ENCODE results near the gene PPM1A.

PPM1A gene

DNA sequence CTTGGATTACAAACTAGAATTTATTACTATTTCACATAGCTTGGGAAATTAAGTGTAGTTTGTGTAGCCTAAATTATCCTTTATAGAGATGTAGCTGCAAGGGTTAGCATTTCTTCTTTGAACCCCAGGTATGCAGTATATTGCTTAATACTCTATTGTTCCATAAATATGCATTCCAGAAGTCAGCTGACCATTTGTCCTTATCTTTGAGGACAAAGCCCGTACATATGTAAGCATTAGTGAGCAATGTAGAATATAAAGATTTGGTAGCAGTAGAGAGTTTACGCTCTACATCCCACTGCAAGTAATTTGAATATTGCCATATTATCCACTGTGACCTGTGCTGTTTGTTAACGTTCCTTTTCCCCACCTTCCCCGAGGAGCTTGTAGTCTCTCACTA, 26.9 kb downstream of the PPM1A start:
- no peak overlapping the region for H3K27ac Mint-ChIP-seq
- peaks cover 12% of the 10 kb centered on the region for H3K36me3 Mint-ChIP-seq
- no peaks in the 10 kb centered on the region for H3K27me3 Mint-ChIP-seq
- peaks cover 76% of the 10 kb centered on the region for H3K4me1 Mint-ChIP-seq
- no peak overlapping the region for H3K4me3 Mint-ChIP-seq
- peaks cover 3% of the 10 kb centered on the region for H3K9me3 Mint-ChIP-seq

- Mint-ChIP-seq H3K27ac (no peak overlapping the region), H3K4me3 (no peak overlapping the region), H3K9me3 (peaks cover 3% of the 10 kb centered on the region), H3K27me3 (no peaks in the 10 kb centered on the region), H3K36me3 (peaks cover 8% of the 10 kb centered on the region), H3K4me1 (peaks cover 73% of the 10 kb centered on the region)
These were observed 27.3 kb downstream of the PPM1A start for GRCh38 chr14:60276347-60276746.

- H3K27me3 Mint-ChIP-seq = no peaks in the 10 kb centered on the region
- peaks cover 6% of the 10 kb centered on the region for H3K36me3 Mint-ChIP-seq
- no peak overlapping the region for H3K27ac Mint-ChIP-seq
- peaks cover 3% of the 10 kb centered on the region for H3K9me3 Mint-ChIP-seq
- H3K4me1 Mint-ChIP-seq = peaks cover 62% of the 10 kb centered on the region
- H3K4me3 Mint-ChIP-seq = no peak overlapping the region
These were observed 28.7 kb downstream of the PPM1A start for GRCh38 chr14:60277605-60278190.

DNA sequence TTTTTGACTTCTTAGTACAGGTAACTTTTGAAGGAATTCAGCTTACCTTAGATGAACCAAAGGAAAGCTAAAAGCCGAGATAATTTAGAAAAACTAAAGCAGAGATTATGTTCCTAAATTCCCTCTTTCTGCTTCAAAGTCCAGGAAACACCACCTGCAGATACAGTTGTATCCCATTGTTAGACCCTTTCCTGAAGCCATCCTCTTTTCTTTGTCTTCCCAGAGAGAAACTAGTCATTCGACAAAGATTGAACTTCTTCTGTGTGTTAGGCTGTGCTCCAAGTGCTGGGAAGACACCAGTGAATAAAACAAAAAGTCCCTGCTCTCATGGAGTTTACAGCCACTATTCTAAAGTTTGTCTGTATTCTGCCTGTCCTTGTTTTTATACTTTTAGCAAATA, 29.3 kb downstream of the PPM1A start:
- H3K36me3 Mint-ChIP-seq = peaks cover 6% of the 10 kb centered on the region
- H3K4me1 Mint-ChIP-seq = peaks cover 61% of the 10 kb centered on the region
- H3K9me3 Mint-ChIP-seq = peaks cover 3% of the 10 kb centered on the region
- H3K27me3 Mint-ChIP-seq = no peaks in the 10 kb centered on the region
- no peak overlapping the region for H3K27ac Mint-ChIP-seq
- no peak overlapping the region for H3K4me3 Mint-ChIP-seq

GRCh38 chr14:60287452-60287851, 38.4 kb downstream of the PPM1A start:
- H3K4me3 Mint-ChIP-seq = no peak overlapping the region
- H3K9me3 Mint-ChIP-seq = no peaks in the 10 kb centered on the region
- H3K27ac Mint-ChIP-seq = no peak overlapping the region
- peaks cover 7% of the 10 kb centered on the region for H3K4me1 Mint-ChIP-seq
- H3K36me3 Mint-ChIP-seq = peaks cover 14% of the 10 kb centered on the region
- H3K27me3 Mint-ChIP-seq = no peaks in the 10 kb centered on the region

GRCh38 chr14:60288279-60288678, 39.3 kb downstream of the PPM1A start:
- Mint-ChIP-seq H3K4me1 (peaks cover 2% of the 10 kb centered on the region), H3K9me3 (no peaks in the 10 kb centered on the region), H3K27me3 (no peaks in the 10 kb centered on the region), H3K4me3 (no peak overlapping the region), H3K27ac (no peak overlapping the region), H3K36me3 (peaks cover 11% of the 10 kb centered on the region)

- Mint-ChIP-seq H3K27me3 (no peaks in the 10 kb centered on the region), H3K36me3 (peaks cover 6% of the 10 kb centered on the region), H3K4me1 (no peaks in the 10 kb centered on the region), H3K4me3 (no peak overlapping the region), H3K9me3 (no peaks in the 10 kb centered on the region), H3K27ac (no peak overlapping the region)
These were observed 45.5 kb downstream of the PPM1A start for GRCh38 chr14:60294411-60295069.

DNA sequence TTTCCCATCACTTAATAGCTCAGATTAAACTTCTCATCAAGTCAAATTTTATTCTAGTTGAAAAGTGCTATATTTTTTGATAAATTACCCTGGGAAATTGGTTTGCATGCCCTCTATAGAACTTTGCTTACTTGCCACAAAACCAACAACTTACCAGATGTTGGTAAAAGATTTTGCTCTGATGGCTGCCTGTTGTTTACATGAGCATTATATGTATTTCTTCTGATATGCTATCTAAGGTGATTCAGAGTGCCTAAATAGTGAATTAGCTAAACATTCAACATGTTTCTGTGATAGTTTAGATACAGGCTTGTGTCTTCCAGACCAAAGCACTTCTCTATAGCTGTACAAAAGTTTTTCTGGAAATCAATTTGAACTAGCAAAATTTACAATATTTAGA, 51.0 kb downstream of the PPM1A start:
- Mint-ChIP-seq H3K4me3 (no peak overlapping the region), H3K4me1 (peaks cover 3% of the 10 kb centered on the region), H3K9me3 (no peaks in the 10 kb centered on the region), H3K36me3 (peaks cover 3% of the 10 kb centered on the region), H3K27me3 (no peaks in the 10 kb centered on the region), H3K27ac (no peak overlapping the region)

DNA sequence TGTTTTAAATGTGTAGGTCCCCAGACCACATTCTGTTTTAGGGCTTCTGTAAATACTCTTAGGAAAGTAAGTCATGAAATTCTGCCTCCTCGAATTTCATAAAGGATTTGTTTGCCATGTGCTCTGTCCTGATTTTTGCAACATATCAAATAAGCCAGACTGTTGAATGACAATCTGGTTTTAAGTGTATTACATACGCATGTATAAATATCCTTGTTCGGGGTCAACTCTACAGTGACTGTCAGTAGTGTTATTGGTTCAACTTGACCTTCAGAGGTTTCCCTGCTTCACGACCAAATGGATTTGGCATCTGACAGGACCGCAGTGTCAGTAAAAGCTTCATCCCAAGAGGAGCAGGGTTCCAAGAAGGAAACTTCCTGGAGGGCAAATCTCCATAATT, 52.7 kb downstream of the PPM1A start:
- Mint-ChIP-seq H3K4me1 (peaks cover 3% of the 10 kb centered on the region), H3K9me3 (no peaks in the 10 kb centered on the region), H3K4me3 (no peak overlapping the region), H3K27me3 (no peaks in the 10 kb centered on the region), H3K36me3 (peaks cover 3% of the 10 kb centered on the region), H3K27ac (no peak overlapping the region)

GRCh38 chr14:60302663-60303062, 53.6 kb downstream of the PPM1A start:
- Mint-ChIP-seq H3K27me3 (no peaks in the 10 kb centered on the region), H3K27ac (no peak overlapping the region), H3K4me3 (no peak overlapping the region), H3K9me3 (no peaks in the 10 kb centered on the region), H3K4me1 (peaks cover 3% of the 10 kb centered on the region), H3K36me3 (no peaks in the 10 kb centered on the region)

- H3K9me3 Mint-ChIP-seq = no peaks in the 10 kb centered on the region
- no peak overlapping the region for H3K4me3 Mint-ChIP-seq
- no peaks in the 10 kb centered on the region for H3K36me3 Mint-ChIP-seq
- no peak overlapping the region for H3K27ac Mint-ChIP-seq
- peaks cover 3% of the 10 kb centered on the region for H3K4me1 Mint-ChIP-seq
- H3K27me3 Mint-ChIP-seq = no peaks in the 10 kb centered on the region
These were observed 54.7 kb downstream of the PPM1A start for GRCh38 chr14:60303745-60304144.

DNA sequence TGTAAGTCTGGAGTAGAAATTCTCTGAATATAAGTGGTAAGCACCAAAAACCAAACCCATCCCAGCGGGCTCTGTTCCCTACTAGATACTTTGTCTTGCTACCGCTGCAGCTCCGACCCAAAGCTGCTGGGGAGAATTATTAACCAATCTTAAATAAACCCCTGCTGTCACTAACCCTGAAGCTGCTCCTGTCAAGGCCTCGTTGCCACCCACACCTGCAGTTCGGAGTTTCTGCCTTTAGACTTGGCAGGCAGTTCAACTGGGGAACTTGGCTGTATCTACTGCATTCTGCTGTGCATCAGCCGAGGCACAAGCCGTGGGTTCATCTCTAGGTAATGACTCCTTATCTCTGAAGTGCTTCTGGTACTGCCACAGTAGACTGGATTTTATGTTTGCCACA, 55.5 kb downstream of the PPM1A start:
- no peaks in the 10 kb centered on the region for H3K9me3 Mint-ChIP-seq
- peaks cover 3% of the 10 kb centered on the region for H3K4me1 Mint-ChIP-seq
- no peaks in the 10 kb centered on the region for H3K27me3 Mint-ChIP-seq
- no peak overlapping the region for H3K27ac Mint-ChIP-seq
- H3K4me3 Mint-ChIP-seq = no peak overlapping the region
- no peaks in the 10 kb centered on the region for H3K36me3 Mint-ChIP-seq

- Mint-ChIP-seq H3K27ac (no peak overlapping the region), H3K36me3 (no peaks in the 10 kb centered on the region), H3K4me3 (no peak overlapping the region), H3K4me1 (no peaks in the 10 kb centered on the region), H3K9me3 (no peaks in the 10 kb centered on the region), H3K27me3 (peaks cover 8% of the 10 kb centered on the region)
These were observed 61.0 kb downstream of the PPM1A start for GRCh38 chr14:60309867-60310552.

DNA sequence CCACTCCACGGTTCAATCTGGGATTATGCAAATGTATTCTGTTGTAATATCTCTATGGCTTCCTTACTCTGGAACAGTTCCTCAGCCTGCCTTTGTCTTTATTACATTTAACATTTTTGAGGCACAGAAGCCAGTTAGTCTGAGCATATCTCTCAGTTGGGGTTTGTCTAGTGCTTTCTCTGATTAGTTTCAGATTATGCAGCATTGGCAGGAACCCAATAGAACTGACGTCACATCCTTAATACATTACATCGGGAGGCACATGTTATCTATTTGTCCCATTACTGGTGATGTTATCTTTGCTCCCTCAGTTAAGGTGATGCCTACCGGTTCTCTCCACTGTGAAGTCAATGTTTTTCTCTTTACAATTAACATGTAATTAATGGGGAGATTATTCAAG, 62.4 kb downstream of the PPM1A start:
- no peak overlapping the region for H3K4me3 Mint-ChIP-seq
- H3K4me1 Mint-ChIP-seq = no peaks in the 10 kb centered on the region
- no peaks in the 10 kb centered on the region for H3K36me3 Mint-ChIP-seq
- no peak overlapping the region for H3K27ac Mint-ChIP-seq
- no peaks in the 10 kb centered on the region for H3K9me3 Mint-ChIP-seq
- peaks cover 10% of the 10 kb centered on the region for H3K27me3 Mint-ChIP-seq

DNA sequence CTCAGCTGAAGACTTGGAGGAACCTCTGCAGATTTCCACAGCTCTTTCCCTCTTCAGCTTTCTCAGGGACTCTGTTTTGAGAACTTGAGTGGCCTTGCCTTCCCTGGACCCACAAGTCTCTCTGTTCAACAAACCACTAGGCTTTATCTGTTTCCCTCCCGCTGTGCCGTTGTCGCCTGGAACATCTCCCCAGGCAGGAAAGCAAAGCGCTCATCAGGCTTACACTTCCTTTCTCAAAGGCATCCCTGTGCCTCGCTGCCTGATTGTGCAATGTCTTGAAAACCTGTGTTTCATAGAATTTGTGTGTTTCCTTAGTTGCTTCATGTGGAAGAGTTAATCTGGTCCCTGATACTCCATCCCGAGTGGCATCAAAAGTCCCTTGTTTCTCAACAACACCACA, 64.1 kb downstream of the PPM1A start:
- Mint-ChIP-seq H3K4me3 (no peak overlapping the region), H3K27me3 (peaks cover 10% of the 10 kb centered on the region), H3K36me3 (no peaks in the 10 kb centered on the region), H3K9me3 (no peaks in the 10 kb centered on the region), H3K27ac (no peak overlapping the region), H3K4me1 (no peaks in the 10 kb centered on the region)

DNA sequence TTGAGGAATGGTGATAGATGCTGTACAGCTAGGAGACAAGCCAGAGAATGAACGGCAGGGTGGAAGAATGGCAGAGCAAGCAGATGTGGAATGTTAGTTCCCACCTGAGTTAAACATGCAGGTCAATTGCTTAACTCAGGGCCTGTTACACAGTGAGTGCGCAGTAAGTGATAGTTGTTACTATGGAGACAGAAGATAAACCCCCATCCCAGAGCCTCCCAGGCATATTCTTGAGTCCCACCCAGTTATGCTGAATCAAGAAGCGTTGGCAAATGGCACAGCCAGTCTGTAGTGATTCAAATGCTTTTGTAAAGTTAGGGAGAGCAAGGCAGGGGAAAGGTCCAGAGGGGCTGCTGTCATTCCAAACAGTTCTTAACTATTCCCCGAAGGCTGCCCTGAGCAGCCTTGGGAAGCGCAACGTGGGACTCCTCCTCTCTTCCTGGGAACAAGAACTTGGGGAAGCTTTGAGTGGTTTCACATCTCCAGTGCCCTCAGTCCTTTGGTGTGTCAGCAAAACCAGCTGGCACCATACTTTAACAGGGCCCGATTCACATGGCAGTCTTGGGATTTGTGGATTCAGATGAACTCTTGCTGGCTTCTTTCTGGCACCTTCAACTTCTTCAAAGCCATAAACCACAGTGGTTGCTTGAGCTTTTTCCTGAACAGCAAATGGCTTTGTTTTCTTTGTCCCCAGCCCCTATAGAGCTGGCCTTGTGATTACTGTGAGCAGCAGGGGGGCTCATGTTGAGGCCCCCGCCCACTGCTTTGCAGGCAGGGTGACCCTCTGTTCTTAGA, 66.4 kb downstream of the PPM1A start:
- Mint-ChIP-seq H3K36me3 (no peaks in the 10 kb centered on the region), H3K4me1 (no peaks in the 10 kb centered on the region), H3K27me3 (peaks cover 10% of the 10 kb centered on the region), H3K27ac (no peak overlapping the region), H3K9me3 (no peaks in the 10 kb centered on the region), H3K4me3 (no peak overlapping the region)
